ENCODE data around the gene PTS.

- TF ChIP-seq CTCF (IDR thresholded peaks at IDR 0.05) (no peak), POLR2A (IDR thresholded peaks at IDR 0.05) (no peak), EP300 (IDR thresholded peaks at IDR 0.05) (no peak)
These were observed 29.6 kb upstream of the PTS start for GRCh38 chr11:112196519-112197087.
